Activated CD4-positive, alpha-beta T cell treated with anti-CD3 and anti-CD28 coated beads, Interleukin-2, amount 50 U/mL, for 24 hours (primary cell): ENCODE results near the gene ANKRD36C.
"Not testable (repeated sequence)": the region's sequence is repeated elsewhere in the genome, so short reads cannot be mapped to it uniquely, and the experiment has no call there.

Source experiments
- DNase-seq, 2 donors: peaks; one replicate each; pipeline ENCODE4 v3.0.0-alpha.2; 2020; ENCODE audit warnings: low read depth in 1 of 2, low spot score in 1 of 2

Gene ANKRD36C

DNA sequence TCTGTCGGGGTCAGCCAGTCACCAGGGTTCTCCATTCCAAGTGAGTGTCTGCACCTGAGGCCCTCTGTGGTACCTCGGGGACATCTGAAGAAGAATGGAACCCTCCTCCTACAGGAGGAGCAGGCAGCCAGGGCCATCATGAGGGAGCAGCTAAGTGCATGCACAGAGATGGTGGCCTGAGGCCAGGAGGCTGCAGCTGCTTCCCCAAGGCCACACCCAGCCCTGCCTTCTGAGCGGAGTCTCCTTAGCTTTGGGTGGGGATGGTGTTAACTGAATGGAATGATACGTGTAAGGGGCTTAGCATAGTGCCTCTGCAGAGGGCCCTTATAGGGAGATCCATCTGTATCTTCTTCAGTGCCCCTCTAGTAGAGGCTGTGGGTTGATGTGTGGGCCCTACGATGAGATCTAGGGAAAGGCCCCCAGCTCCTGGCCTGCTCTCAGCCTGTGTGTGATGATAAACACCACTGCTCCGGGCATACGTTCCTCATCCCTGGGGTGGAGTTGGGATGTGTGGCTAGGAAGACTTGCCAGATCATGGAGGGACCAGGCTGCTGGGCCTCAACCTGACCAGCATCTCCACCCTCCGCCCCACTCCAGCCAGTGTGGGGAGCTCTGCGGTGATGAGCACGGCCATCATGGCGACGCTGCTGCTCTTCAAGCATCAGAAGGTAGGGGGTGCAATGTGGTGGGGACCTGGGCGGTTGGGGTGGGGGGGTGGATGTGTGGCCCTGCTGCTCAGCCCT, 192.3 kb downstream of the ANKRD36C start:
- not testable (repeated sequence) for DNase-seq

GRCh38 chr2:95796249-95797099, 195.2 kb downstream of the ANKRD36C start:
- DNase-seq: not testable (repeated sequence)

DNA sequence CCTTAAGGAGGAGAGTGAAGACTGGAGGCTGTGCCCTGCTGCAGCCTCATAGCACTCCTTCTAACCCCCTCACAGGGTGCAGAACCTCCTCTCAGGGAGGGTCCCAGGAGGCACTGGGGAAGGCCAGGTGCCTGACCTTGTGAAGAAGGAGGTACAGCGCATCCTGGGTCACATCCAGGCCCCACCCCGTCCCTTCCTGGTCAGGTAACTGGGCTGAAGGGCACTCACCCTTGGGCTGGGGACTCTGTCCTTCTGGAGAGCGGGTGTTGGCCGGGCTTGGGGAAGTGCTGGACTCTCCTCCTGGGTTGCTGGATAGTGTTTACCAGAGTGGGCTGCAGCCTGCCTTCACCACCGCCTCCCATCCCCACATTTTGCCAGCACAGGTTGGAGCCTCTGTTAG, 197.7 kb downstream of the ANKRD36C start:
- DNase-seq: not testable (repeated sequence)

GRCh38 chr2:95790180-95790579, 201.4 kb downstream of the ANKRD36C start:
- not testable (repeated sequence) for DNase-seq

GRCh38 chr2:95789385-95789784, 202.2 kb downstream of the ANKRD36C start:
- DNase-seq: not testable (repeated sequence)

- DNase-seq: not testable (repeated sequence)
These were observed 203.0 kb downstream of the ANKRD36C start for GRCh38 chr2:95788642-95789041.
